OCI-LY1 (cell line): Measurements from ENCODE around the gene FNIP2.

ENCODE experiments used
- EZH2 ChIP-seq: fragments of 200-600 bp; sonication (generic), shearing (Covaris generic); IDR thresholded peaks from 2 replicates; pipeline ENCODE4 v1.8.0; 2017; ENCODE audit warnings: borderline replicate concordance, mixed run types, mild to moderate bottlenecking, antibody characterized with exemption, low read length, moderate library complexity, mixed read lengths
- TF ChIP-seq, protein P1 (sequence below): fragments of 200-600 bp; sonication (generic), shearing (Covaris generic); IDR thresholded peaks from 2 replicates; pipeline ENCODE4 v1.5.1; 2017; ENCODE audit warnings: mild to moderate bottlenecking, antibody characterized with exemption, low read length, moderate library complexity, mixed read lengths

DNA sequence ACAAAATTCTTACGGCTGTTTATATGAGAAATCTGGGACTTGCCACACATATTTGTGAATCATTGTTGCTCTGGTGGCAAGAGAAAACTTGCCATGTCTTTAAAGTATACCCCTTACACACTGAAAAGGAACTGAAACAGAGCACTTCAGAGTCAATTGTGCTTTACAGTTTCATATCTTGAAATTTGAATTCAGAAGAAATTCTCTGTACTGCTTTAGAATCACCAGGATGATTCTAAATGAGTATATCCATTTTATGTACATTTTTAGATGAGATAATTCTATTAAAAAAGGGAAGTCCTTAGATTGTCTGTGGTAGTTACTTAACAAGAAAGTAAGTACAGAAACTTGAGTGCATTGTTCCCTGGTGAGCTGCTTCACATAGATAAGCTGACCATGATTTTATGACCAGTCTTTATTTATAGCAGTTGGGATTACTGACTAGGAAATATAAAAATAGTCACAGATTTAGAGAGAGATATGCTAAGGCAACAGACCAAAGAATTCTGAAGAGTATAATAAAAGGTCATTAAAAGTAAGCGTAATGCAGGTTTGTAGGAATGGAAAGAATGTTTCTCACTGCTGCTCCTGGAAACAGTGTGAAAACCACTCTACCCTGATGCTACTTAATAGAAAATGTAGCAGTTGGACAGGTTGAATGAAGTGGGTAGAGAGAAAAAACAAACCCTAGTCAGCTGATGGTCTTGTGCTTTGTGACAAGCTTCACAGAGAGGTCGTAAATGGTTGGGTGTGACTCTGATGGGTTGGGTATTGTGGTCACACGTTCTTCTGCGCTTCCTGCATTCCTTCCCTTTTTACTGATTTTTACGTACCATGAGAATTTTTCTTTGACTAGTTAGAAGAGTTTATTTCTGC is 41.0 kb downstream of the FNIP2 start:
- TF ChIP-seq, protein P1, sequence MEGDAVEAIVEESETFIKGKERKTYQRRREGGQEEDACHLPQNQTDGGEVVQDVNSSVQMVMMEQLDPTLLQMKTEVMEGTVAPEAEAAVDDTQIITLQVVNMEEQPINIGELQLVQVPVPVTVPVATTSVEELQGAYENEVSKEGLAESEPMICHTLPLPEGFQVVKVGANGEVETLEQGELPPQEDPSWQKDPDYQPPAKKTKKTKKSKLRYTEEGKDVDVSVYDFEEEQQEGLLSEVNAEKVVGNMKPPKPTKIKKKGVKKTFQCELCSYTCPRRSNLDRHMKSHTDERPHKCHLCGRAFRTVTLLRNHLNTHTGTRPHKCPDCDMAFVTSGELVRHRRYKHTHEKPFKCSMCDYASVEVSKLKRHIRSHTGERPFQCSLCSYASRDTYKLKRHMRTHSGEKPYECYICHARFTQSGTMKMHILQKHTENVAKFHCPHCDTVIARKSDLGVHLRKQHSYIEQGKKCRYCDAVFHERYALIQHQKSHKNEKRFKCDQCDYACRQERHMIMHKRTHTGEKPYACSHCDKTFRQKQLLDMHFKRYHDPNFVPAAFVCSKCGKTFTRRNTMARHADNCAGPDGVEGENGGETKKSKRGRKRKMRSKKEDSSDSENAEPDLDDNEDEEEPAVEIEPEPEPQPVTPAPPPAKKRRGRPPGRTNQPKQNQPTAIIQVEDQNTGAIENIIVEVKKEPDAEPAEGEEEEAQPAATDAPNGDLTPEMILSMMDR, result no peak
- TF ChIP-seq EZH2, result no peak
